Measurements from ENCODE around the gene NLRP11. TPM values are rescaled to one million over a fixed set of nuclear protein-coding genes. Genes with fewer than 3 reads are reported as not detected.

NLRP11 gene
- total RNA-seq, 1 experiment from 2014 or later, result not detected

GRCh38 chr19:55820037-55820436 is 11.8 kb downstream of the NLRP11 start:
- Histone ChIP-seq H3K9ac (ENCODE audit: extremely low read depth, insufficient read length, low read length) (no peak overlapping the region), H3K23ac (ENCODE audit: insufficient read length, low read depth, low read length) (no peak overlapping the region), H3K23me2 (ENCODE audit: insufficient read length, low read depth, low read length, poor library complexity, severe bottlenecking) (no peaks in the 10 kb centered on the region), H3K18ac (ENCODE audit: insufficient read length, low read depth, low read length) (no peak overlapping the region), H2AFZ (ENCODE audit: low read length) (no peak overlapping the region), H3K27ac (ENCODE audit: insufficient read length, low read depth, low read length) (no peak overlapping the region), H2AK5ac (ENCODE audit: insufficient read length, low read length) (no peak overlapping the region), H3K4me2 (ENCODE audit: insufficient read depth, insufficient read length, low read length) (no peak overlapping the region), H3K4me1 (ENCODE audit: insufficient read depth, low read length) (no peaks in the 10 kb centered on the region), H3K79me2 (ENCODE audit: insufficient read depth, low read length) (no peaks in the 10 kb centered on the region), H3K27me3 (ENCODE audit: insufficient read depth, low read length) (no peaks in the 10 kb centered on the region), H4K91ac (ENCODE audit: insufficient read length, low read depth, low read length) (no peak overlapping the region), H3K14ac (ENCODE audit: insufficient read depth, low read length) (no peak overlapping the region), H3K79me1 (ENCODE audit: insufficient read depth, low read depth, low read length, poor library complexity, severe bottlenecking) (no peaks in the 10 kb centered on the region), H3K9me3 (ENCODE audit: control insufficient read depth, low read depth, low read length) (peaks cover 70% of the 10 kb centered on the region), H4K20me1 (ENCODE audit: control insufficient read depth, insufficient read depth, insufficient read length) (no peaks in the 10 kb centered on the region), H2BK15ac (ENCODE audit: low read depth, low read length) (no peak overlapping the region), H3K56ac (ENCODE audit: insufficient read length, low read depth, low read length) (no peak overlapping the region), H2BK20ac (ENCODE audit: low read depth, low read length, poor library complexity, severe bottlenecking) (no peak overlapping the region), H2BK120ac (ENCODE audit: low read depth, low read length, poor library complexity, severe bottlenecking) (no peak overlapping the region), H4K8ac (replicated peaks; ENCODE audit: insufficient read length, low read depth, low read length) (no peak overlapping the region), H2BK12ac (ENCODE audit: insufficient read length, low read depth, low read length) (no peak overlapping the region), H3K4ac (ENCODE audit: low read depth, low read length) (no peak overlapping the region), H3T11ph (ENCODE audit: low read length) (no peak overlapping the region), H4K5ac (ENCODE audit: insufficient read length, low read depth, low read length) (no peak overlapping the region), H2BK5ac (ENCODE audit: insufficient read length, low read length) (no peak overlapping the region)
- TF ChIP-seq CTCF (conservative IDR thresholded peaks at IDR 0.05), result no peak
- peaks cover 73 to 77% of the 10 kb centered on the region in 2 experiments for H3K9me3 Mint-ChIP-seq
- H3K36me3 Mint-ChIP-seq (ENCODE audit: insufficient read depth in 1 of 3, low read depth in 3 of 3), result peaks cover 4 to 20% (median 9%) of the 10 kb centered on the region in 3 experiments; a peak in 4 of 7 replicates
- no peak overlapping the region for H3K4me3 Mint-ChIP-seq
- WGBS (ENCODE audit: extremely low coverage, insufficient read length, low lambda C conversion rate), result no CpG with 5 or more reads among the region's 3 CpGs
- H3K27me3 Mint-ChIP-seq (ENCODE audit: low read depth), result no peaks in the 10 kb centered on the region
- H3K4me1 Mint-ChIP-seq, result no peaks in the 10 kb centered on the region
- H3K27ac Mint-ChIP-seq, result no peak overlapping the region
- no peak for DNase-seq

All from H9 (cell line).